K562 (cell line): ENCODE measurements around the gene SFXN3. TPM values are rescaled to one million over a fixed set of nuclear protein-coding genes. Genes with fewer than 3 reads are reported as not detected.
A peak's percentile ranks its signal among the peaks of the same experiment; 100 is the strongest.

Experiments used
- BRF1 ChIP-seq: IDR thresholded peaks from 3 replicates; pipeline ENCODE4 v1.6.1; 2011; ENCODE audit warnings: borderline replicate concordance, mild to moderate bottlenecking; ENCODE audit not compliant: insufficient read length; ENCODE audit errors: extremely low read depth
- CBFA2T3 ChIP-seq: fragments of 450-650 bp; IDR thresholded peaks from 2 replicates; pipeline ENCODE4 v1.6.1; 2017
- ETS2 ChIP-seq: IDR thresholded peaks from 2 replicates; pipeline ENCODE4 v1.6.1; 2016; ENCODE audit warnings: borderline replicate concordance, missing genetic modification characterization, mild to moderate bottlenecking, moderate library complexity, missing compliant biosample characterization; ENCODE audit not compliant: poor library complexity, severe bottlenecking
- FOXA1 ChIP-seq: fragments of 450-650 bp; IDR thresholded peaks from 2 replicates; pipeline ENCODE4 v1.6.1; 2016; ENCODE audit warnings: mild to moderate bottlenecking, borderline replicate concordance
- FOXJ2 ChIP-seq: fragments of 200-800 bp; sonication (Bioruptor generic); IDR thresholded peaks from 2 replicates; pipeline ENCODE4 v1.6.1; 2016; ENCODE audit warnings: missing genetic modification characterization, missing compliant biosample characterization
- FOXK1 ChIP-seq: sonication (generic); formaldehyde crosslinking; IDR thresholded peaks from 2 replicates; pipeline ENCODE4 v1.8.0; 2022; ENCODE audit warnings: missing genetic modification reagents, mild to moderate bottlenecking, borderline replicate concordance
- GABPA ChIP-seq: fragments of 200-800 bp; sonication (Bioruptor generic); conservative IDR thresholded peaks from 2 replicates; pipeline ENCODE4 v1.6.1; 2016; ENCODE audit warnings: low read depth, missing genetic modification characterization, missing compliant biosample characterization
- GATAD2A ChIP-seq: fragments of 450-650 bp; IDR thresholded peaks from 2 replicates; pipeline ENCODE4 v1.6.1; 2017
- MAFG ChIP-seq: fragments of 450-650 bp; conservative IDR thresholded peaks from 2 replicates; pipeline ENCODE4 v1.6.1; 2016; ENCODE audit warnings: missing genetic modification characterization, missing compliant biosample characterization
- MYBL2 ChIP-seq, 2 experiments: fragments of 450-650 bp in 1 of 2; sonication (generic) in 1 of 2; formaldehyde crosslinking in 1 of 2; IDR thresholded peaks; 2 replicates each; pipeline versions ENCODE4 v1.6.1 to v1.8.1; 2017 to 2022; ENCODE audit warnings: borderline replicate concordance in 1 of 2, inconsistent platforms in 1 of 2, low read depth in 1 of 2, mild to moderate bottlenecking in 1 of 2, missing genetic modification reagents in 1 of 2, moderate library complexity in 1 of 2
- RBM39 ChIP-seq: fragments of 200-400 bp; formaldehyde crosslinking; optimal IDR thresholded peaks from 2 replicates; pipeline ENCODE3; 2018; ENCODE audit warnings: low read depth, low read length
- RCOR1 ChIP-seq, 2 experiments: IDR thresholded peaks; 2 replicates each; pipeline ENCODE4 v1.6.1; 2012; ENCODE audit warnings: low read depth in 2 of 2, low read length in 2 of 2, borderline replicate concordance in 1 of 2, improper control_type of control experiment in 1 of 2
- SRSF9 ChIP-seq: fragments of 200-400 bp; formaldehyde crosslinking; IDR thresholded peaks from 2 replicates; pipeline ENCODE4 v1.6.1; 2017; ENCODE audit warnings: low read depth, low read length, borderline replicate concordance
- TAL1 ChIP-seq: fragments of 450-650 bp; IDR thresholded peaks from 2 replicates; pipeline ENCODE4 v1.6.1; 2016; ENCODE audit warnings: mild to moderate bottlenecking
- TCF7 ChIP-seq: sonication (generic); IDR thresholded peaks from 2 replicates; pipeline ENCODE4 v1.6.1; 2016; ENCODE audit warnings: antibody characterized with exemption, borderline replicate concordance
- TGIF2 ChIP-seq: sonication (generic); formaldehyde crosslinking; IDR thresholded peaks from 2 replicates; pipeline ENCODE4 v1.8.1; 2022; ENCODE audit warnings: mild to moderate bottlenecking, missing genetic modification reagents, moderate library complexity
- ZNF140 ChIP-seq: fragments of 250-450 bp; sonication (Bioruptor Pico); IDR thresholded peaks from 2 replicates; pipeline ENCODE4 v1.8.0; 2021; ENCODE audit warnings: moderate library complexity, mild to moderate bottlenecking, inconsistent platforms
- polyA plus RNA-seq, 8 experiments: library from polyadenylated mRNA; depleted of rRNA in 4 of 8; stranded (reverse) in 5 of 8; unstranded in 3 of 8; fragments of >200 nt; fragmentation: Nextera tagmentation in 2 of 8; fragmentation: Illumina TruSeq in 1 of 8; extraction: Ambion mirVana in 2 of 8; extraction: Trizol in 1 of 8; gene quantifications; 2 replicates each; pipeline versions ENCODE4 v1.2.1 to v1.2.3, GENCODE V29; 2011 to 2014; ENCODE audit warnings: inconsistent platforms in 1 of 8, missing spikeins in 1 of 8
- total RNA-seq, 7 experiments: library from RNA; depleted of rRNA in 6 of 7; stranded (reverse); fragments of >200 nt in 6 of 7; fragmentation: Illumina TruSeq in 2 of 7; extraction: Trizol in 2 of 7; gene quantifications; 2 replicates each; pipeline versions ENCODE4 v1.2.1 to v1.2.3, GENCODE V29; 2011 to 2021; ENCODE audit warnings: low replicate concordance in 1 of 7
- TF ChIP-seq, protein P1 (sequence below): fragments of 250-450 bp; sonication (Bioruptor Pico); IDR thresholded peaks from 2 replicates; pipeline ENCODE4 v1.9.0; 2021; ENCODE audit warnings: mild to moderate bottlenecking, inconsistent platforms
- TF ChIP-seq, protein P2 (sequence below): fragments of 450-650 bp; IDR thresholded peaks from 2 replicates; pipeline ENCODE4 v1.6.1; 2016; ENCODE audit warnings: low read depth

Gene SFXN3
- total and polyA plus RNA-seq, 9 of the 15 experiments (the other 6 are each of a cell fraction or from before 2014, with no cell fraction given): 0.24 to 4.6 (median 0.86) TPM

DNA sequence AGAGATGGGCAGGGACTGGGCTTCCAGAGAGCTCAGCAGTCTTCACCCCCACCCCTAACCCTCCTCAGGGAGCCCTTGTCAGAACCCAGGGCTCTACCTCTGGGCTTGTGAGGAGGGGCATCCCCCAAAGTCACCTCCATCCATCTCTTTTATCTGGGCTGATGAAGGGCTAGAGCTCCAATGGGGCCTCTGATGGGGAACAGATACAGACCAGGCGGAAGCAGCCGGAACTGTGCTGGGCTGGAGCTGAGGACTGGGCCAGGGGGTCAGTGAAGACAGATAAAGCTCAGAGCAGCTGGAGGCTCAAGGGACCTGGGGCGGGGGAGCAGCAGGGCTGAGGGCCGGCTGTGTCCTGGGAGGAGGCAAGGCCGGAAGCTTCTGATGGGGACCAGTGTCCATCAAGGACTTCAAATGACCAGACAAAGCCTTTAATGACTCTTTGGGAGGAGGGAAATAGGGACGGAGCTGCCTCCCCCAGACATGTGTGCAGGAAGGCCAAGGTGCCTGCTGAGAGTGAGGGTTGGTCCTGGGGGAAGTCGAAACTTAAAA lies 40.9 kb downstream of the SFXN3 start (continued):
- TF ChIP-seq, protein P1, sequence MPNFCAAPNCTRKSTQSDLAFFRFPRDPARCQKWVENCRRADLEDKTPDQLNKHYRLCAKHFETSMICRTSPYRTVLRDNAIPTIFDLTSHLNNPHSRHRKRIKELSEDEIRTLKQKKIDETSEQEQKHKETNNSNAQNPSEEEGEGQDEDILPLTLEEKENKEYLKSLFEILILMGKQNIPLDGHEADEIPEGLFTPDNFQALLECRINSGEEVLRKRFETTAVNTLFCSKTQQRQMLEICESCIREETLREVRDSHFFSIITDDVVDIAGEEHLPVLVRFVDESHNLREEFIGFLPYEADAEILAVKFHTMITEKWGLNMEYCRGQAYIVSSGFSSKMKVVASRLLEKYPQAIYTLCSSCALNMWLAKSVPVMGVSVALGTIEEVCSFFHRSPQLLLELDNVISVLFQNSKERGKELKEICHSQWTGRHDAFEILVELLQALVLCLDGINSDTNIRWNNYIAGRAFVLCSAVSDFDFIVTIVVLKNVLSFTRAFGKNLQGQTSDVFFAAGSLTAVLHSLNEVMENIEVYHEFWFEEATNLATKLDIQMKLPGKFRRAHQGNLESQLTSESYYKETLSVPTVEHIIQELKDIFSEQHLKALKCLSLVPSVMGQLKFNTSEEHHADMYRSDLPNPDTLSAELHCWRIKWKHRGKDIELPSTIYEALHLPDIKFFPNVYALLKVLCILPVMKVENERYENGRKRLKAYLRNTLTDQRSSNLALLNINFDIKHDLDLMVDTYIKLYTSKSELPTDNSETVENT (CRISPR knock-in tag): no peak
- no peak for TF ChIP-seq GATAD2A
- no peak for TF ChIP-seq ETS2
- no peak for TF ChIP-seq RBM39
- TF ChIP-seq RCOR1 (IDR thresholded peaks at IDR 0.05; ENCODE audit: borderline replicate concordance in 1 of 2, low read depth in 2 of 2, low read length in 2 of 2): 0 out of 4 replicates have a peak, but pooled peaks of 1 of the 2 experiments have one; percentile 16
- TF ChIP-seq TAL1: peak; percentile 53; the same call in 1 of the 2 replicates
- TF ChIP-seq, protein P2, sequence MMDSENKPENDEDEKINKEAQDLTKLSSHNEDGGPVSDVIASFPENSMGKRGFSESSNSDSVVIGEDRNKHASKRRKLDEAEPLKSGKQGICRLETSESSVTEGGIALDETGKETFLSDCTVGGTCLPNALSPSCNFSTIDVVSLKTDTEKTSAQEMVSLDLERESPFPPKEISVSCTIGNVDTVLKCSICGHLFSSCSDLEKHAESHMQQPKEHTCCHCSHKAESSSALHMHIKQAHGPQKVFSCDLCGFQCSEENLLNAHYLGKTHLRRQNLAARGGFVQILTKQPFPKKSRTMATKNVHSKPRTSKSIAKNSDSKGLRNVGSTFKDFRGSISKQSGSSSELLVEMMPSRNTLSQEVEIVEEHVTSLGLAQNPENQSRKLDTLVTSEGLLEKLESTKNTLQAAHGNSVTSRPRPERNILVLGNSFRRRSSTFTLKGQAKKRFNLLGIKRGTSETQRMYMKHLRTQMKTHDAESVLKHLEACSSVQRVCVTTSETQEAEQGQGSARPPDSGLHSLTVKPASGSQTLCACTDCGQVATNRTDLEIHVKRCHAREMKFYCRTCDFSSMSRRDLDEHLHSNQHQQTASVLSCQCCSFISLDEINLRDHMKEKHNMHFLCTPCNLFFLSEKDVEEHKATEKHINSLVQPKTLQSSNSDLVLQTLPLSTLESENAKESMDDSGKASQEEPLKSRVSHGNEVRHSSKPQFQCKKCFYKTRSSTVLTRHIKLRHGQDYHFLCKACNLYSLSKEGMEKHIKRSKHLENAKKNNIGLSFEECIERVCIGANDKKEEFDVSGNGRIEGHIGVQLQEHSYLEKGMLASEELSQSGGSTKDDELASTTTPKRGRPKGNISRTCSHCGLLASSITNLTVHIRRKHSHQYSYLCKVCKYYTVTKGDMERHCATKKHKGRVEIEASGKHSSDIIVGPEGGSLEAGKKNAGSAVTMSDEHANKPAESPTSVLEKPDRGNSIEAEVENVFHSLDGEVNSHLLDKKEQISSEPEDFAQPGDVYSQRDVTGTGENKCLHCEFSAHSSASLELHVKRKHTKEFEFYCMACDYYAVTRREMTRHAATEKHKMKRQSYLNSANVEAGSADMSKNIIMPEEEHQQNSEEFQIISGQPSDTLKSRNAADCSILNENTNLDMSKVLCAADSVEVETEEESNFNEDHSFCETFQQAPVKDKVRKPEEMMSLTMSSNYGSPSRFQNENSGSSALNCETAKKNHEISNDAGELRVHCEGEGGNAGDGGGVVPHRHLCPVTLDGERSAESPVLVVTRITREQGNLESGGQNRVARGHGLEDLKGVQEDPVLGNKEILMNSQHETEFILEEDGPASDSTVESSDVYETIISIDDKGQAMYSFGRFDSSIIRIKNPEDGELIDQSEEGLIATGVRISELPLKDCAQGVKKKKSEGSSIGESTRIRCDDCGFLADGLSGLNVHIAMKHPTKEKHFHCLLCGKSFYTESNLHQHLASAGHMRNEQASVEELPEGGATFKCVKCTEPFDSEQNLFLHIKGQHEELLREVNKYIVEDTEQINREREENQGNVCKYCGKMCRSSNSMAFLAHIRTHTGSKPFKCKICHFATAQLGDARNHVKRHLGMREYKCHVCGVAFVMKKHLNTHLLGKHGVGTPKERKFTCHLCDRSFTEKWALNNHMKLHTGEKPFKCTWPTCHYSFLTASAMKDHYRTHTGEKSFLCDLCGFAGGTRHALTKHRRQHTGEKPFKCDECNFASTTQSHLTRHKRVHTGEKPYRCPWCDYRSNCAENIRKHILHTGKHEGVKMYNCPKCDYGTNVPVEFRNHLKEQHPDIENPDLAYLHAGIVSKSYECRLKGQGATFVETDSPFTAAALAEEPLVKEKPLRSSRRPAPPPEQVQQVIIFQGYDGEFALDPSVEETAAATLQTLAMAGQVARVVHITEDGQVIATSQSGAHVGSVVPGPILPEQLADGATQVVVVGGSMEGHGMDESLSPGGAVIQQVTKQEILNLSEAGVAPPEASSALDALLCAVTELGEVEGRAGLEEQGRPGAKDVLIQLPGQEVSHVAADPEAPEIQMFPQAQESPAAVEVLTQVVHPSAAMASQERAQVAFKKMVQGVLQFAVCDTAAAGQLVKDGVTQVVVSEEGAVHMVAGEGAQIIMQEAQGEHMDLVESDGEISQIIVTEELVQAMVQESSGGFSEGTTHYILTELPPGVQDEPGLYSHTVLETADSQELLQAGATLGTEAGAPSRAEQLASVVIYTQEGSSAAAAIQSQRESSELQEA: no peak
- TF ChIP-seq TGIF2: no peak
- peak; percentile 80 for TF ChIP-seq CBFA2T3
- TF ChIP-seq FOXJ2 (tag): no peak
- TF ChIP-seq MAFG (tag): no peak
- TF ChIP-seq GABPA: peak; percentile 69
- no peak for TF ChIP-seq SRSF9
- TF ChIP-seq FOXA1: no peak
- TF ChIP-seq TCF7: no peak
- no peak for TF ChIP-seq FOXK1 (CRISPR knock-in tag)
- no peak for TF ChIP-seq BRF1
- TF ChIP-seq ZNF140 (CRISPR knock-in tag): no peak
- no peak for TF ChIP-seq MYBL2 (IDR thresholded peaks at IDR 0.05; ENCODE audit: low read depth)
- no peak for TF ChIP-seq MYBL2 (CRISPR knock-in tag; IDR thresholded peaks at IDR 0.05; ENCODE audit: borderline replicate concordance)
